Glutamatergic neuron (in vitro differentiated cells): Measurements from ENCODE around the gene COX7A2. TPM values are rescaled to one million over a fixed set of nuclear protein-coding genes. Genes with fewer than 3 reads are reported as not detected.
A peak's percentile ranks its signal among the peaks of the same experiment; 100 is the strongest.

Experiments
- DNase-seq: peaks from one replicate; pipeline ENCODE4 v3.0.0; 2022
- H3K27ac Mint-ChIP-seq: one replicate; pipeline ENCODE4 v1.8.0; 2020; ENCODE audit warnings: mild to moderate bottlenecking, mixed read lengths, inconsistent platforms; ENCODE audit not compliant: unreplicated experiment
- H3K27me3 Mint-ChIP-seq: one replicate; pipeline ENCODE4 v1.8.0; 2020; ENCODE audit warnings: mild to moderate bottlenecking, moderate library complexity, mixed read lengths, inconsistent platforms; ENCODE audit not compliant: unreplicated experiment
- H3K36me3 Mint-ChIP-seq: one replicate; pipeline ENCODE4 v1.8.0; 2020; ENCODE audit warnings: mild to moderate bottlenecking, mixed read lengths, inconsistent platforms; ENCODE audit not compliant: unreplicated experiment
- H3K4me1 Mint-ChIP-seq: one replicate; pipeline ENCODE4 v1.8.0; 2020; ENCODE audit warnings: mild to moderate bottlenecking, low read depth, mixed read lengths, inconsistent platforms; ENCODE audit not compliant: unreplicated experiment
- H3K4me3 Mint-ChIP-seq: one replicate; pipeline ENCODE4 v1.8.0; 2020; ENCODE audit warnings: mild to moderate bottlenecking, mixed read lengths, inconsistent platforms; ENCODE audit not compliant: unreplicated experiment
- H3K9me3 Mint-ChIP-seq: one replicate; pipeline ENCODE4 v1.8.0; 2020; ENCODE audit warnings: mild to moderate bottlenecking, moderate library complexity, mixed read lengths, inconsistent platforms; ENCODE audit not compliant: unreplicated experiment
- CTCF ChIP-seq: fragments of 200-600 bp; sonication (generic); IDR thresholded peaks from one replicate; pipeline ENCODE4 v1.5.0; 2021; ENCODE audit not compliant: partially characterized antibody, unreplicated experiment
- total RNA-seq: library from RNA; stranded (reverse); fragmentation: NEBNext Ultra II Directional; extraction: Animal tissue kit (Norgen Biotek cat#: 25700); gene quantifications from one replicate; pipeline ENCODE4 v1.2.1, GENCODE V29; 2021; ENCODE audit not compliant: unreplicated experiment

COX7A2 gene
- total RNA-seq, 1 donor from 2014 or later: 527 TPM

DNA sequence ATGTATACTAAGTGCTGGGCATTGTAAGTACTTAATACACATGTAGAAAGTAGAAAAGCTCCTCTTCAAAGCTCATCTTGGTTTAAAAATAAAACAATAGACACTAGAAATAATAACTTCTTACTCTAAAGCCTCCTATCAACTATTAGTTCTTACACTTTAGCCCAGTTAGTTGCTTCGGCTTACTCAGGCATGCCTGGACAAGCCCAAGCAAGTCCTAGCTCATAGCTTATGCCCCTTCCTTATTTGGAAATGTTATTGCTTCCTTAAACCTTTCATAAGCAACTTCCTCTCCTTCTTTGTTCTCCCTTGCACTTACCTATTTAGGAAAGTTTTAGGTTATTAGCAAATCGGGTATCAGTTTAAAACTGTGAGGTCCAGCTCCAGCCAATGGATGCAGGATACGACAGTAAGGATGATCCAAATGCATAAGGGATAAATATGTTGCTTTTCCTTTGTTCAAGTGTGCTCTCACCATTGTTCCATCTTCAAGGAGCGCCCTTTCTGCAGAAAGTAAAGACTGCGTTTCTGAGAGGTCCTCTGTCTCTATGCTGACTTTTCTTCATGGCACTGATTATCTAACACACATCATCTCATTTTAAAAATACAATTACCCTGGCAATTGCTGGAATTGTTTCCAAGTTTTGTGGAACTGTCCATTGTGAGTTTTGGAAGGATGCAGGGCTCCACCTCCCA lies 28.7 kb upstream of the COX7A2 start:
- no peak for TF ChIP-seq CTCF
- no peak overlapping the region for H3K4me3 Mint-ChIP-seq
- peaks cover 22% of the 10 kb centered on the region for H3K4me1 Mint-ChIP-seq
- peaks cover 3% of the 10 kb centered on the region for H3K36me3 Mint-ChIP-seq
- peaks cover 3% of the 10 kb centered on the region for H3K9me3 Mint-ChIP-seq
- no peaks in the 10 kb centered on the region for H3K27me3 Mint-ChIP-seq
- H3K27ac Mint-ChIP-seq: peak overlapping the region; percentile 31
- DNase-seq: no peak

DNA sequence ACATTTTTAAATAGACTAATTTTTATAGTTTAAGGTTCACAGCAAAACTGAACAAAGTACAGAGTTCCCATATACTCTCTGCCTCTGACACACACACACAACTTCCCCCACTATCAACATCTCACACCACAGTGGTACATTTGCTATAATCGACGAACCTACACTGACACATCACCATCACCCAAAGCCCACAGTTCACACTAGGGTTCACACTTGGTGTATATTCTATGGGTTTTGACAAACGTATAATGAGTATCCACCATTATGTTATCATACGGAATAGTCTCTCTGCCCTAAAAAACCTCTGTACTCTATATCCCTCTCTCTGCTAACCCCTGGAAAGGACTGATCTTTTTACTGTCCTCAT lies 25.4 kb upstream of the COX7A2 start:
- DNase-seq: no peak
- no peak overlapping the region for H3K4me3 Mint-ChIP-seq
- no peaks in the 10 kb centered on the region for H3K27me3 Mint-ChIP-seq
- no peaks in the 10 kb centered on the region for H3K9me3 Mint-ChIP-seq
- TF ChIP-seq CTCF: no peak
- no peaks in the 10 kb centered on the region for H3K36me3 Mint-ChIP-seq
- no peak overlapping the region for H3K27ac Mint-ChIP-seq
- H3K4me1 Mint-ChIP-seq: peaks cover 11% of the 10 kb centered on the region

- H3K4me1 Mint-ChIP-seq: peaks cover 11% of the 10 kb centered on the region
- no peak for TF ChIP-seq CTCF
- H3K9me3 Mint-ChIP-seq: no peaks in the 10 kb centered on the region
- no peaks in the 10 kb centered on the region for H3K27me3 Mint-ChIP-seq
- H3K36me3 Mint-ChIP-seq: no peaks in the 10 kb centered on the region
- H3K27ac Mint-ChIP-seq: no peak overlapping the region
- H3K4me3 Mint-ChIP-seq: no peak overlapping the region
- DNase-seq: no peak
Measured at GRCh38 chr6:75268121-75268987, 24.8 kb upstream of the COX7A2 start.

DNA sequence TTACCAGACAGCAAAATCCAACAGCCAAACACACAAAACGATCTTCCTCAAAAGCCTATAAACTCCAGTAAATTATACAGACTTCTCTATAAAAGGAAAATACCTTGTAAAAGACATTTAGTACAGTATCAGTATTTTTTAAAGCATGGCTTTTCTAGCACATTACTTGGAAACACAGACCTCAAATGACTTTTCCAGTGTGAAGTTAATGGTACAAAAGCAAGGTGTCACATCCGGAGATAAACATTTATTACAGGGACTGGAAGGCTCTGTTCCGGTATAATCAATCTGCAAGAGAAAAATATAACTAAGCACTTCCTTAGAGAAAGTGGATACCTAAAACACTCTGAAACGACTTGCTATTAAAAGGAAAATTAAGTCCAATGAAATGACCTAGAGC lies 23.9 kb upstream of the COX7A2 start:
- Mint-ChIP-seq H3K4me1 (peaks cover 11% of the 10 kb centered on the region), H3K4me3 (no peak overlapping the region)

More for the DNA sequence above, 23.9 kb upstream of the COX7A2 start:
- Mint-ChIP-seq H3K27me3 (no peaks in the 10 kb centered on the region), H3K36me3 (no peaks in the 10 kb centered on the region), H3K27ac (no peak overlapping the region), H3K9me3 (no peaks in the 10 kb centered on the region)
- TF ChIP-seq CTCF: no peak
- no peak for DNase-seq
